ENCODE measurements around the gene SSC4D. TPM values are rescaled to one million over a fixed set of nuclear protein-coding genes. Genes with fewer than 3 reads are reported as not detected.
"Not testable (repeated sequence)": the region's sequence is repeated elsewhere in the genome, so short reads cannot be mapped to it uniquely, and the experiment has no call there.

SSC4D gene
- total RNA-seq, 1 donor from 2014 or later = 0.99 TPM

DNA sequence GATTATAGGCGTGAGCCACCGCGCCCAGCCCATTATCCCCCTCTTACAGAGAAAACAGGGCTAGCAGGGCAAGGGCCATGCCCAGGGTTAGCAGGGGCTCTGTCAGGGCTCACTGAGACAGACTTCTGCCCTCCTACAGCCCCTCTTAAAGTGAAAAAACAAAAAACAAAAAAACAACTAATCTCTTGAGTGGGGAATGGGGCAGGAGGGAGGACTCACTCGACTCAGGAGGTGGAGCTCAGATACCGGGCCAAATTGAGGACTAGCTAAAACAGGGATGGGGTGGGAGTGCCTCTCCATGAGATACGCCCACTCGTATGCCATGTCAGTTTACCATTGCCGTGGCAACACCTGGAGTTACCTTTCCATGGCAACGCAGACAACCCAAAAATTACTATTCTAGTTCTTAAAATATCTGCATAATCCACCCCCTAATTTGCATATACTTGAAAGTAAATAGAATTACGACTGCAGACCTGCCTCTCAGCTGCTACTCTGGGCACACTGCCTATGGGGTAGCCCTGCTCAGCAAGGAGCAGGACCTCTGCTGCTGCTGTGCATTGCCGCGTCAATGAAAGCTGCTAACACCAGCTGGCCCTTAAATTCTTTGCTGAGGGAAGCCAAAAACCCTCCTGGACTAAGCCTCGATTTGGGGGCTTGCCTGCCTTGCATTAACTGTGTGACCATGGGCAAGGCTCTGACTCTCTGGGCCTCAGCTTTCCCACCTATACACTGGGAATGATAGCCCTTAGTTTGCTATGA lies 13.4 kb downstream of the SSC4D start:
- TF ChIP-seq, protein P1, sequence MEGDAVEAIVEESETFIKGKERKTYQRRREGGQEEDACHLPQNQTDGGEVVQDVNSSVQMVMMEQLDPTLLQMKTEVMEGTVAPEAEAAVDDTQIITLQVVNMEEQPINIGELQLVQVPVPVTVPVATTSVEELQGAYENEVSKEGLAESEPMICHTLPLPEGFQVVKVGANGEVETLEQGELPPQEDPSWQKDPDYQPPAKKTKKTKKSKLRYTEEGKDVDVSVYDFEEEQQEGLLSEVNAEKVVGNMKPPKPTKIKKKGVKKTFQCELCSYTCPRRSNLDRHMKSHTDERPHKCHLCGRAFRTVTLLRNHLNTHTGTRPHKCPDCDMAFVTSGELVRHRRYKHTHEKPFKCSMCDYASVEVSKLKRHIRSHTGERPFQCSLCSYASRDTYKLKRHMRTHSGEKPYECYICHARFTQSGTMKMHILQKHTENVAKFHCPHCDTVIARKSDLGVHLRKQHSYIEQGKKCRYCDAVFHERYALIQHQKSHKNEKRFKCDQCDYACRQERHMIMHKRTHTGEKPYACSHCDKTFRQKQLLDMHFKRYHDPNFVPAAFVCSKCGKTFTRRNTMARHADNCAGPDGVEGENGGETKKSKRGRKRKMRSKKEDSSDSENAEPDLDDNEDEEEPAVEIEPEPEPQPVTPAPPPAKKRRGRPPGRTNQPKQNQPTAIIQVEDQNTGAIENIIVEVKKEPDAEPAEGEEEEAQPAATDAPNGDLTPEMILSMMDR (IDR thresholded peaks at IDR 0.05; ENCODE audit: borderline replicate concordance) = no peak
- Histone ChIP-seq H3K9me3 (replicated peaks) (no peaks in the 10 kb centered on the region), H3K27me3 (ENCODE audit: low read depth) (no peaks in the 10 kb centered on the region), H3K36me3 (no peaks in the 10 kb centered on the region), H3K27ac (replicated peaks) (no peak overlapping the region), H3K4me1 (peaks cover 26% of the 10 kb centered on the region), H3K4me3 (no peak overlapping the region)
- DNase-seq = no peak
- intact Hi-C loops (cut with micrococcal nuclease) = no loop called here

DNA sequence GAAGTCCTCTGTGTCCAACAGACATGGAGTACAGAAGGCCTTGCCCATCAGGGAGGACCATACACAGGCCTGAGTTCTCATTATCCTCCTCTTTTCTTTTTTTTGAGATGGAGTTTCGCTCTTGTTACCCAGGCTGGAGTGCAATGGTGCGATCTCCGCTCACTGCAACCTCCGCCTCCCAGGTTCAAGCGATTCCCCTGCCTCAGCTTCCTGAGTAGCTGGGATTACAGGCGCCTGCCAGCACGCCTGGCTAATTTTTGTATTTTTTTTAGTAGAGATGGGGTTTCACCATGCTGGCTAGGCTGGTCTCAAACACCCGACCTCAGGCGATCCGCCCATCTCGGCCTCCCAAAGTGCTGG lies 13.9 kb downstream of the SSC4D start:
- H3K36me3 ChIP-seq; H3K27ac ChIP-seq (replicated peaks); DNase-seq; H3K4me3 ChIP-seq; intact Hi-C loops (cut with micrococcal nuclease); H3K9me3 ChIP-seq (replicated peaks); H3K27me3 ChIP-seq (ENCODE audit: low read depth): not testable (repeated sequence)
- H3K4me1 ChIP-seq = peaks cover 26% of the 10 kb centered on the region

DNA sequence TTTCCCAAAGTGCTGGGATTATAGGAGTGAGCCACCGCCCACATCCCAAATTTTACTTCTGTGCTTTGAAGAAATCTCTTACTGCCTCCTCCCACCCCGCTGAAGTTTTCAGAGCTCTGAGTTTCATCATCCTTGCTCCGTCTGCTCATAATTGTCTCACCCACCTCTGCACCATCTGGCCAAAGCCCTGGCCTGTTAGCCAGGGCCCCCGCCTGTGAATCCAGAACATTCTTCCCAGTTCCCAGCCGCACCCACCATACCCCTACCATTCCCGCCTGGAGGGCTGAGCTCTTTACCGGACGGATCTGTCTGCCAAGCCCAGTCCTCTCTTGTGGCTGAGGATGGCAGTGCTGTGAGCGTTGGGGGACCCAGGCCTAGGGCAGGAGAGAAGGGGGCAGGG lies 14.5 kb downstream of the SSC4D start:
- intact Hi-C loops (cut with micrococcal nuclease) = no loop called here
- DNase-seq = no peak
- Histone ChIP-seq H3K36me3 (no peaks in the 10 kb centered on the region), H3K4me3 (no peak overlapping the region), H3K9me3 (replicated peaks) (no peaks in the 10 kb centered on the region), H3K27ac (replicated peaks) (no peak overlapping the region), H3K4me1 (peaks cover 26% of the 10 kb centered on the region), H3K27me3 (ENCODE audit: low read depth) (no peaks in the 10 kb centered on the region)
- TF ChIP-seq, protein P1 (IDR thresholded peaks at IDR 0.05; ENCODE audit: borderline replicate concordance) = no peak

DNA sequence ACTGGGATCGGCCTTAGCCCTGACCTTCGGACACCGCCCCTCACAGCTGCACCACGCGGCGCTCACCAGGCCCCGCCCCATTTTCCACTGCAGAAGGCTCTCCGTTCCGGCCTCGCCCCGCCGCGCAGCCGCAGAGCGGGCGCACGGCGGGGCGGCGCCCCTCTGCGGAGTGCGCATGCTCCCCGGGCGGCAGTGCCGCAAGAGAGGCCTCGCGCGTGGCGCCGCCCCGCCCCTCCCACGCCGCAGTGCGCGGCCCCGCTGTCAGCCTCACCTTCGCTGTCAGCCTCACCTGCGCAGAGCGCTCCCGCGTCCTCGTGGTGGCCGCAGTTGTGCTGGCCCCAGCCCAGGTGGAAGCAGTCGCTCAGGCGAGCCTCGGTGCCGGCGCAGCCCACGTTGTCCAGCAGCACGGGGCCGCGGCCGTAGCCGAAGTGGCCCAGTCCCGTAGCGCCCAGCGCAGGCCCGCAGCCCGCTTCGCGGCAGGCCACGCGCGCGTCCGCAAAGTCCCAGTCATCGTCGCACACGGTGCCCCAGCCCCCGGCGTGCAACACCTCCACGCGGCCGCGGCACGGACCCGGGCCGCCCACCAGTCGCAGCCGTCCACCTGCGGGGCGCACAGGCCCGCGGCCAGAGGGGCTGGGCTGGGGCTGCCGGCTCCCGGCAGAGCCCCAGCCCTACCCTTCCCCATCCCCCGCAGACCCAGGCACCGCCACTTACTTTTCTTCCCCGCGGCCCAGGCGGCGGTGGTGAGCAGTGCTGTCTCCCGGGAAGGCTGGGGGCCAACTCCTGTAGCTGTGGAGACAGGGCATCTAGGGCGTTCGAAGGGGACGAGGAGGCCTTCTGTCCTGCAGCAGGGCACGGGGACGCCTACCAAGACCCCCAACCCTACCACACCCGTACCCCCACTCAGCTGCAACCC lies 16.1 kb downstream of the SSC4D start:
- Histone ChIP-seq H3K27me3 (ENCODE audit: low read depth) (no peaks in the 10 kb centered on the region), H3K9me3 (replicated peaks) (no peaks in the 10 kb centered on the region), H3K4me3 (peak overlapping the region; percentile 70), H3K4me1 (peaks cover 35% of the 10 kb centered on the region), H3K27ac (replicated peaks) (peak overlapping the region; percentile 90), H3K36me3 (no peaks in the 10 kb centered on the region)
- peak; percentile 96 for DNase-seq
- intact Hi-C loops (cut with micrococcal nuclease) = no loop called here
- TF ChIP-seq, protein P1 (IDR thresholded peaks at IDR 0.05; ENCODE audit: borderline replicate concordance) = no peak

DNA sequence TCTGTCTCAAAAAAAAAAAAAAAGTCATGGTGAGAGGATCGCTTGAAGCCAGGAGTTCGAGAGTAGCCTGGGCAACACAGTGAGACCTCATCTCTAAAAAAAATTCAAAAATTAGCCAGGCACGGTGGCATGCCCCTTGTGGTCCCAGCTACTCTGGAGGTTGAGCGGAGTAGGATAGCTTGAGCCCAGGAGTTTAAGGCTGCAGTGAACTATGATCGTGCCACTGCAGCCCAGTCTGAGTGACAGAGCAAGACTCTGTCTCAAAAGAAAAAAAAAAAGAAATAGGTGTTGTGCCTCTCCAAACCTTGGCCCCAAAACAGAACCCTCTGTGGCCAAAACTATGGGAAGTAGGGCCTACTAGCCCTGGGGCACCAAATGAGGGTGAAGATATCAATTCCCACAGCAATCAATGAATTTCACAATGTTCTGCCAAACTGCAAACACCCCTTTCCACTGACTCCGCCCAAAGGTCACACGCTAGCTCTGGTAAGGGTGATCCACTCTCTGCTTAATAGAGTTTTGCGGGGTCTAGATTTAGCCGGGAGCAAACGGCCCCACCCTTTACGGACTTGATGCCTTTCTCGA lies 16.9 kb downstream of the SSC4D start:
- Histone ChIP-seq H3K4me1 (peaks cover 33% of the 10 kb centered on the region), H3K4me3 (peak overlapping the region; percentile 70), H3K9me3 (replicated peaks) (no peaks in the 10 kb centered on the region), H3K27me3 (ENCODE audit: low read depth) (no peaks in the 10 kb centered on the region), H3K27ac (replicated peaks) (peak overlapping the region; percentile 90), H3K36me3 (no peaks in the 10 kb centered on the region)
- TF ChIP-seq, protein P1 (IDR thresholded peaks at IDR 0.05; ENCODE audit: borderline replicate concordance) = no peak
- intact Hi-C loops (cut with micrococcal nuclease) = no loop called here
- DNase-seq = no peak

All from left ventricle myocardium inferior (tissue), 1 donor.